HepG2 (cell line): ENCODE data around the gene CNTNAP1. TPM values are rescaled to one million over a fixed set of nuclear protein-coding genes. Genes with fewer than 3 reads are reported as not detected.

Experiments used
- ATAC-seq: fragments of 200-7000 bp; cut with Tn5 transposase; 3 replicates; pipeline ENCODE4 v1.9.1; 2020; ENCODE audit warnings: mild to moderate bottlenecking, moderate library complexity
- BruUV-seq: library from RNA; stranded (reverse); fragments of 400-500 nt; replicated peaks from 2 replicates; lab custom pipeline; 2021; lab: Mats Ljungman, UMichigan
- CTCF ChIA-PET: fragments of 300-600 bp; formaldehyde crosslinking; extraction: SDS; loops from one replicate; lab custom pipeline; 2021; ENCODE audit warnings: low total read pairs, inconsistent platforms, low intra/inter-chr PET ratio; lab: Yijun Ruan, JAX
- POLR2A ChIA-PET: fragments of 350-600 bp; sonication (Branson Sonifier 250); formaldehyde crosslinking; loops from one replicate; lab custom pipeline; 2020; ENCODE audit warnings: antibody characterized with exemption, inconsistent platforms; lab: Yijun Ruan, JAX
- DNase-seq: peaks from one replicate; pipeline ENCODE4 v3.0.0-alpha.2; 2015; ENCODE audit warnings: low spot score
- FAIRE-seq: peaks from 3 replicates; lab custom pipeline; 2011; peaks lifted over from hg19 to GRCh38; lab: Jason Lieb, UNC
- H2AFZ ChIP-seq: one replicate; pipeline ENCODE4 v1.6.1; 2011; ENCODE audit warnings: low read length, inconsistent platforms
- H3K27ac ChIP-seq: fragments of 300-600 bp; 3 replicates; pipeline ENCODE4 v1.8.0; 2011; ENCODE audit warnings: mixed run types, mild to moderate bottlenecking, mixed read lengths, low read length, inconsistent platforms; ENCODE audit not compliant: insufficient read depth; ENCODE audit errors: extremely low read length
- H3K27me3 ChIP-seq, 2 experiments: fragments of 200-600 bp in 1 of 2; 2 replicates in 1 of 2; 3 replicates in 1 of 2; pipeline versions ENCODE4 v1.6.0 to v1.8.0; 2011; ENCODE audit warnings: low read length in 2 of 2, mild to moderate bottlenecking in 2 of 2, moderate library complexity in 2 of 2, inconsistent platforms in 1 of 2; ENCODE audit not compliant: insufficient read depth in 2 of 2, control insufficient read depth in 1 of 2
- H3K36me3 ChIP-seq, 2 experiments: fragments of 200-600 bp in 1 of 2; replicated peaks in 1 of 2; 2 replicates in 1 of 2; 3 replicates in 1 of 2; pipeline versions ENCODE4 v1.5.1 to v1.8.0; 2011; ENCODE audit warnings: low read length in 2 of 2, inconsistent platforms in 1 of 2; ENCODE audit not compliant: insufficient read depth in 2 of 2, control insufficient read depth in 1 of 2
- H3K4me1 ChIP-seq: 2 replicates; pipeline ENCODE4 v1.5.1; 2012; ENCODE audit warnings: low read length, inconsistent platforms; ENCODE audit not compliant: insufficient read depth
- H3K4me2 ChIP-seq: 2 replicates; pipeline ENCODE4 v1.6.0; 2011; ENCODE audit warnings: low read depth, low read length, inconsistent platforms
- H3K4me3 ChIP-seq, 3 experiments: fragments of 200-600 bp in 1 of 3; sonication (generic), shearing (Covaris generic) in 1 of 3; replicated peaks in 1 of 3; 2 replicates each; pipeline ENCODE4 v1.5.1; 2011 to 2016; ENCODE audit warnings: low read length in 3 of 3, inconsistent platforms in 2 of 3, low read depth in 2 of 3, mild to moderate bottlenecking in 2 of 3, control low read depth in 1 of 3, mixed read lengths in 1 of 3; ENCODE audit not compliant: insufficient read depth in 1 of 3
- H3K79me2 ChIP-seq: one replicate; pipeline ENCODE4 v1.6.1; 2011; ENCODE audit warnings: low read length, inconsistent platforms; ENCODE audit not compliant: insufficient read depth
- H3K9ac ChIP-seq: 2 replicates; pipeline ENCODE4 v1.6.0; 2011; ENCODE audit warnings: mild to moderate bottlenecking, low read depth, low read length, inconsistent platforms; ENCODE audit not compliant: insufficient read depth
- H3K9me3 ChIP-seq: 2 replicates; pipeline ENCODE4 v1.5.1; 2012; ENCODE audit warnings: mild to moderate bottlenecking, low read length
- H4K20me1 ChIP-seq: 2 replicates; pipeline ENCODE4 v1.6.0; 2011; ENCODE audit warnings: inconsistent platforms, mild to moderate bottlenecking, low read length, moderate library complexity; ENCODE audit not compliant: insufficient read depth
- ATF7-NPFF ChIP-seq: sonication (generic); formaldehyde crosslinking; IDR thresholded peaks from 2 replicates; pipeline ENCODE4 v1.8.1; 2023; ENCODE audit warnings: mild to moderate bottlenecking, low read depth, missing genetic modification reagents, moderate library complexity
- FOXO1 ChIP-seq: sonication (generic); formaldehyde crosslinking; IDR thresholded peaks from 2 replicates; pipeline ENCODE4 v1.4.0; 2020; ENCODE audit warnings: missing genetic modification reagents
- HNRNPLL ChIP-seq: fragments of 200-400 bp; formaldehyde crosslinking; IDR thresholded peaks from 2 replicates; pipeline ENCODE4 v1.6.1; 2017; ENCODE audit warnings: mild to moderate bottlenecking, low read depth, low read length; ENCODE audit not compliant: poor library complexity, severe bottlenecking
- MATR3 ChIP-seq: sonication (generic); formaldehyde crosslinking; IDR thresholded peaks from 2 replicates; pipeline ENCODE4 v1.4.0; 2020; ENCODE audit warnings: missing genetic modification reagents
- SOX6 ChIP-seq, 2 experiments: fragments of 450-650 bp in 1 of 2; sonication (generic) in 1 of 2; formaldehyde crosslinking in 1 of 2; IDR thresholded peaks; 2 replicates each; pipeline versions ENCODE4 v1.4.0 to v1.6.1; 2017 to 2020; ENCODE audit warnings: antibody characterized with exemption in 1 of 2, mild to moderate bottlenecking in 1 of 2, missing genetic modification reagents in 1 of 2
- YY1 ChIP-seq: IDR thresholded peaks from 2 replicates; pipeline ENCODE4 v1.6.1; 2011; ENCODE audit warnings: low read length, low read depth, moderate library complexity, mild to moderate bottlenecking; ENCODE audit not compliant: insufficient read depth, insufficient replicate concordance
- ZNF468 ChIP-seq: sonication (generic); formaldehyde crosslinking; IDR thresholded peaks from 2 replicates; pipeline ENCODE4 v1.8.0; 2022; ENCODE audit warnings: mild to moderate bottlenecking, moderate library complexity, missing genetic modification reagents
- ZNF781 ChIP-seq: sonication (generic); formaldehyde crosslinking; IDR thresholded peaks from 2 replicates; pipeline ENCODE4 v1.5.1; 2020; ENCODE audit warnings: borderline replicate concordance, mild to moderate bottlenecking, missing genetic modification reagents; ENCODE audit errors: not compliant biosample characterization
- ZSCAN22 ChIP-seq: sonication (generic); formaldehyde crosslinking; IDR thresholded peaks from 2 replicates; pipeline ENCODE4 v1.4.0; 2020; ENCODE audit warnings: mild to moderate bottlenecking, missing genetic modification reagents
- whole genome bisulfite sequencing: methylation state at CpG from one replicate; pipeline ENCODE4 v1.1.6; 2017; ENCODE audit warnings: low lambda C conversion rate; 5-methylcytosine and 5-hydroxymethylcytosine counted together
- in situ Hi-C: cut with HindIII; loops from 2 replicates; pipeline ENCODE4 v1.10.0; 2017; ENCODE audit warnings: low pct_unique_long_range_greater_than_20kb; ENCODE audit not compliant: extremely low pct_ligation_motif_present
- intact Hi-C: fragments of 100-400 bp; cut with micrococcal nuclease; formaldehyde crosslinking; loops from one replicate; pipeline ENCODE4 v1.10.0; 2022; ENCODE audit not compliant: unreplicated experiment
- polyA plus RNA-seq, 8 experiments: library from polyadenylated mRNA; depleted of rRNA in 3 of 8; stranded (reverse) in 7 of 8; unstranded in 1 of 8; fragments of >200 nt; fragmentation: Illumina TruSeq in 4 of 8; extraction: Trizol in 4 of 8; gene quantifications; 2 replicates each; pipeline versions ENCODE4 v1.2.1 to v1.2.3, GENCODE V29; 2011 to 2016; ENCODE audit warnings: low read depth in 4 of 8, missing spikeins in 1 of 8, mixed read lengths in 1 of 8; ENCODE audit not compliant: insufficient read depth in 1 of 8
- total RNA-seq, 5 experiments: library from RNA; depleted of rRNA; stranded (reverse); fragments of >200 nt; fragmentation: Illumina TruSeq; extraction: Trizol; gene quantifications; 2 replicates each; pipeline ENCODE4 v1.2.3, GENCODE V29; 2016; ENCODE audit warnings: low read depth in 1 of 5
- TF ChIP-seq, protein P1 (sequence below): IDR thresholded peaks from 2 replicates; pipeline ENCODE4 v1.6.1; 2016; ENCODE audit warnings: mild to moderate bottlenecking
- TF ChIP-seq, protein P2 (sequence below): sonication (generic); formaldehyde crosslinking; IDR thresholded peaks from 2 replicates; pipeline ENCODE4 v1.5.0; 2020; ENCODE audit warnings: mild to moderate bottlenecking, low read depth, missing genetic modification reagents, borderline replicate concordance
- TF ChIP-seq, protein P3 (sequence below): conservative IDR thresholded peaks from 2 replicates; pipeline ENCODE4 v1.6.1; 2018; ENCODE audit warnings: missing genetic modification reagents
- TF ChIP-seq, protein P4 (sequence below): sonication (generic); formaldehyde crosslinking; IDR thresholded peaks from 2 replicates; pipeline ENCODE4 v1.4.0; 2020; ENCODE audit warnings: missing genetic modification reagents
- TF ChIP-seq, protein P5 (sequence below): sonication (generic); formaldehyde crosslinking; IDR thresholded peaks from 2 replicates; pipeline ENCODE4 v1.5.0; 2020; ENCODE audit warnings: mild to moderate bottlenecking, missing genetic modification reagents

The CNTNAP1 gene
- total and polyA plus RNA-seq, 2 of the 13 experiments (the other 11 are each of a cell fraction or from before 2014, with no cell fraction given) = 4.5 to 7.7 TPM

DNA sequence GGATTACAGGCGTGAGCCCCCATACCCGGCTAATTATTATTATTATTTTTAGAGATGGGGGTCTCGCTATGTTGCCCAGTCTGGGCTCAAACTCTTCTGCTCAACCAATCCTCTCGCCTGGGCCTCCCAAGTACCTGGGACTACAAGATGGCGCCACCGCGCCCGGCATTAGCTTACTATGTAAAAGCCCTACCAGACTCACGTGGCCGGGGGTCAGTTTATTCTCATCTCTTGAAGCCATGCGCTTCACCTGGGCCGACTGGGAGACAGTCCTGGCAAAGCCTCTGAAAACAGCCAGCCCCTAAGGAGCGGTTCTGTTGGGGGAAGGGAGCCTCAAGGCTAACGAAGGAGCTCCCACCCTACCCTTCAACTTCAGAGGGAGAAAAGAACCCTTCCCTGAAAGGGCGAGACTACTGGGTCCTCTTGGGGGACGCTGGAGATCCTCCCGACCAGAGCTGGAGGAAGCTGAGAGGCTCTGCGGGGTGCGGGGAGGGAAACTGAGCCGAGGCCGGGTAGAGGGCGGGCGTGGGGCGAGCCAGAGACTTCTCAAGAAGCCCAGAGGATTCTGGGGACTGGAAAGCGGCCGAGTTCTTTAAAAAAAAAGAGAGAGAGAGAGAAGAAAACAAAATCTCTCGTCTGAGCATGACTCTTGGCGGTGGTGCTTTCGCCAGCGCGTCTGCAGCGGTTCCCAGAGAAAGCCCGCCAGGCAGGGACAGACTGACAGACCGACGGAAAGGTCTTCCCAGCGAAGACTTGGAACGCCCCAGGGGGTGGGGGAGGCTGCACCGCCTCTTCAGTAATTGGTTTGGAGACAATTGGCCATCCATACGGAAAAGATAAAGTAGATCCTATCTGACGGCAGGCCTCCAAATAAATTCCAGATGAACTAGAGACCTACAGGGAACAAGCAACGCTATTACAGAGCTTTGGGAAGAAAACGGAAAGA, 28.9 kb upstream of the CNTNAP1 start:
- CTCF ChIA-PET = no interaction called here
- Histone ChIP-seq H3K4me3 (no peak overlapping the region), H2AFZ (no peak overlapping the region)
- TF ChIP-seq HNRNPLL (no peak), SOX6 (IDR thresholded peaks at IDR 0.05) (no peak), SOX6 (CRISPR knock-in tag; IDR thresholded peaks at IDR 0.05) (no peak), MATR3 (no peak), ATF7-NPFF (CRISPR knock-in tag) (no peak), ZSCAN22 (CRISPR knock-in tag) (no peak), ZNF781 (CRISPR knock-in tag) (no peak), YY1 (no peak), FOXO1 (no peak), ZNF468 (no peak)
- TF ChIP-seq, protein P1, sequence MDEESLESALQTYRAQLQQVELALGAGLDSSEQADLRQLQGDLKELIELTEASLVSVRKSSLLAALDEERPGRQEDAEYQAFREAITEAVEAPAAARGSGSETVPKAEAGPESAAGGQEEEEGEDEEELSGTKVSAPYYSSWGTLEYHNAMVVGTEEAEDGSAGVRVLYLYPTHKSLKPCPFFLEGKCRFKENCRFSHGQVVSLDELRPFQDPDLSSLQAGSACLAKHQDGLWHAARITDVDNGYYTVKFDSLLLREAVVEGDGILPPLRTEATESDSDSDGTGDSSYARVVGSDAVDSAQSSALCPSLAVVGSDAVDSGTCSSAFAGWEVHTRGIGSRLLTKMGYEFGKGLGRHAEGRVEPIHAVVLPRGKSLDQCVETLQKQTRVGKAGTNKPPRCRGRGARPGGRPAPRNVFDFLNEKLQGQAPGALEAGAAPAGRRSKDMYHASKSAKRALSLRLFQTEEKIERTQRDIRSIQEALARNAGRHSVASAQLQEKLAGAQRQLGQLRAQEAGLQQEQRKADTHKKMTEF (CRISPR knock-in tag) = no peak
- TF ChIP-seq, protein P2, sequence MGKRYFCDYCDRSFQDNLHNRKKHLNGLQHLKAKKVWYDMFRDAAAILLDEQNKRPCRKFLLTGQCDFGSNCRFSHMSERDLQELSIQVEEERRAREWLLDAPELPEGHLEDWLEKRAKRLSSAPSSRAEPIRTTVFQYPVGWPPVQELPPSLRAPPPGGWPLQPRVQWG = no peak
- TF ChIP-seq, protein P3, sequence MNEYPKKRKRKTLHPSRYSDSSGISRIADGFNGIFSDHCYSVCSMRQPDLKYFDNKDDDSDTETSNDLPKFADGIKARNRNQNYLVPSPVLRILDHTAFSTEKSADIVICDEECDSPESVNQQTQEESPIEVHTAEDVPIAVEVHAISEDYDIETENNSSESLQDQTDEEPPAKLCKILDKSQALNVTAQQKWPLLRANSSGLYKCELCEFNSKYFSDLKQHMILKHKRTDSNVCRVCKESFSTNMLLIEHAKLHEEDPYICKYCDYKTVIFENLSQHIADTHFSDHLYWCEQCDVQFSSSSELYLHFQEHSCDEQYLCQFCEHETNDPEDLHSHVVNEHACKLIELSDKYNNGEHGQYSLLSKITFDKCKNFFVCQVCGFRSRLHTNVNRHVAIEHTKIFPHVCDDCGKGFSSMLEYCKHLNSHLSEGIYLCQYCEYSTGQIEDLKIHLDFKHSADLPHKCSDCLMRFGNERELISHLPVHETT (CRISPR knock-in tag) = no peak
- TF ChIP-seq, protein P4, sequence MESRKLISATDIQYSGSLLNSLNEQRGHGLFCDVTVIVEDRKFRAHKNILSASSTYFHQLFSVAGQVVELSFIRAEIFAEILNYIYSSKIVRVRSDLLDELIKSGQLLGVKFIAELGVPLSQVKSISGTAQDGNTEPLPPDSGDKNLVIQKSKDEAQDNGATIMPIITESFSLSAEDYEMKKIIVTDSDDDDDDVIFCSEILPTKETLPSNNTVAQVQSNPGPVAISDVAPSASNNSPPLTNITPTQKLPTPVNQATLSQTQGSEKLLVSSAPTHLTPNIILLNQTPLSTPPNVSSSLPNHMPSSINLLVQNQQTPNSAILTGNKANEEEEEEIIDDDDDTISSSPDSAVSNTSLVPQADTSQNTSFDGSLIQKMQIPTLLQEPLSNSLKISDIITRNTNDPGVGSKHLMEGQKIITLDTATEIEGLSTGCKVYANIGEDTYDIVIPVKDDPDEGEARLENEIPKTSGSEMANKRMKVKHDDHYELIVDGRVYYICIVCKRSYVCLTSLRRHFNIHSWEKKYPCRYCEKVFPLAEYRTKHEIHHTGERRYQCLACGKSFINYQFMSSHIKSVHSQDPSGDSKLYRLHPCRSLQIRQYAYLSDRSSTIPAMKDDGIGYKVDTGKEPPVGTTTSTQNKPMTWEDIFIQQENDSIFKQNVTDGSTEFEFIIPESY (CRISPR knock-in tag) = peak; percentile 86
- TF ChIP-seq, protein P5, sequence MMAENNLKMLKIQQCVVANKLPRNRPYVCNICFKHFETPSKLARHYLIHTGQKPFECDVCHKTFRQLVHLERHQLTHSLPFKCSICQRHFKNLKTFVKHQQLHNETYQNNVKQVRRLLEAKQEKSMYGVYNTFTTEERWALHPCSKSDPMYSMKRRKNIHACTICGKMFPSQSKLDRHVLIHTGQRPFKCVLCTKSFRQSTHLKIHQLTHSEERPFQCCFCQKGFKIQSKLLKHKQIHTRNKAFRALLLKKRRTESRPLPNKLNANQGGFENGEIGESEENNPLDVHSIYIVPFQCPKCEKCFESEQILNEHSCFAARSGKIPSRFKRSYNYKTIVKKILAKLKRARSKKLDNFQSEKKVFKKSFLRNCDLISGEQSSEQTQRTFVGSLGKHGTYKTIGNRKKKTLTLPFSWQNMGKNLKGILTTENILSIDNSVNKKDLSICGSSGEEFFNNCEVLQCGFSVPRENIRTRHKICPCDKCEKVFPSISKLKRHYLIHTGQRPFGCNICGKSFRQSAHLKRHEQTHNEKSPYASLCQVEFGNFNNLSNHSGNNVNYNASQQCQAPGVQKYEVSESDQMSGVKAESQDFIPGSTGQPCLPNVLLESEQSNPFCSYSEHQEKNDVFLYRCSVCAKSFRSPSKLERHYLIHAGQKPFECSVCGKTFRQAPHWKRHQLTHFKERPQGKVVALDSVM = no peak

More for the DNA sequence above, 28.9 kb upstream of the CNTNAP1 start:
- WGBS = 57% methylated on average over 42 of the region's 42 CpGs
- Histone ChIP-seq H3K9me3 (0 out of 2 replicates have a peak, but pooled peaks cover 5% of the 10 kb centered on the region), H3K4me2 (peak overlapping the region; percentile 19; the same call in 1 of the 2 replicates), H3K79me2 (no peaks in the 10 kb centered on the region), H3K36me3 (no peaks in the 10 kb centered on the region), H3K4me1 (peaks cover 35% of the 10 kb centered on the region), H4K20me1 (no peaks in the 10 kb centered on the region), H3K27ac (no peak overlapping the region), H3K27me3 (peaks cover 0 to 6% of the 10 kb centered on the region in 2 experiments; a peak in 2 of 5 replicates), H3K9ac (no peak overlapping the region)
- no TSS peak for BruUV-seq
- POLR2A ChIA-PET = interaction anchor here (0.6 to 0.9 kb wide), 2 partner anchors 14 to 58 kb away, joined by 3 read pairs; no protein-coding TSS in a partner anchor
- intact Hi-C loops (no loop called here), in situ Hi-C loops (no loop called here)
- ATAC-seq = no peak
- FAIRE-seq = no peak
- no peak for DNase-seq
